Measurements from ENCODE around the gene RNF207.
A peak's percentile ranks its signal among the peaks of the same experiment; 100 is the strongest.

RNF207 gene

GRCh38 chr1:6205849-6206519 is at the start of gene RNF207:
Gene RNF207, plus strand, starts transcription at chr1:6206119. Its CDS starts 417 bp downstream, at chr1:6206536.
- FAIRE-seq (peak; percentile 78), DNase-seq (ENCODE audit: insufficient read length, low spot score) (peak; percentile 85)

- no peak for FAIRE-seq
- no peak for DNase-seq (ENCODE audit: insufficient read length, low spot score)
Measured at GRCh38 chr1:6157132-6157527, 48.8 kb upstream of the RNF207 start.

GRCh38 chr1:6157528-6158174 is 48.3 kb upstream of the RNF207 start:
- DNase-seq (ENCODE audit: insufficient read length, low spot score): peak; percentile 84
- peak; percentile 91 for FAIRE-seq

- no peak for DNase-seq (ENCODE audit: insufficient read length, low spot score)
- FAIRE-seq: no peak
Measured at GRCh38 chr1:6158181-6158580, 47.7 kb upstream of the RNF207 start.

GRCh38 chr1:6162341-6162740 is 43.6 kb upstream of the RNF207 start:
- FAIRE-seq: no peak
- no peak for DNase-seq (ENCODE audit: insufficient read length, low spot score)

GRCh38 chr1:6162773-6163172 is 43.1 kb upstream of the RNF207 start:
- DNase-seq (ENCODE audit: insufficient read length, low spot score): no peak
- FAIRE-seq: no peak

GRCh38 chr1:6163191-6163972 is 42.5 kb upstream of the RNF207 start:
- DNase-seq (ENCODE audit: insufficient read length, low spot score) (no peak), FAIRE-seq (no peak)

- DNase-seq (ENCODE audit: insufficient read length, low spot score) (no peak), FAIRE-seq (no peak)
Measured at GRCh38 chr1:6163973-6164617, 41.8 kb upstream of the RNF207 start.

- no peak for DNase-seq (ENCODE audit: insufficient read length, low spot score)
- no peak for FAIRE-seq
Measured at GRCh38 chr1:6165027-6165426, 40.9 kb upstream of the RNF207 start.

- no peak for FAIRE-seq
Measured at GRCh38 chr1:6165441-6165985, 40.4 kb upstream of the RNF207 start.

GRCh38 chr1:6166221-6166620 is 39.7 kb upstream of the RNF207 start:
- DNase-seq (ENCODE audit: insufficient read length, low spot score) (no peak), FAIRE-seq (no peak)

More at GRCh38 chr1:6165441-6165985, 40.4 kb upstream of the RNF207 start:
- no peak for DNase-seq (ENCODE audit: insufficient read length, low spot score)

GRCh38 chr1:6166655-6167390 is 39.1 kb upstream of the RNF207 start:
- FAIRE-seq: no peak
- no peak for DNase-seq (ENCODE audit: insufficient read length, low spot score)

- FAIRE-seq: no peak
- no peak for DNase-seq (ENCODE audit: insufficient read length, low spot score)
Measured at GRCh38 chr1:6167391-6168303, 38.3 kb upstream of the RNF207 start.

GRCh38 chr1:6168947-6169586 is 36.9 kb upstream of the RNF207 start:
- FAIRE-seq (no peak), DNase-seq (ENCODE audit: insufficient read length, low spot score) (no peak)

GRCh38 chr1:6170116-6170741 is 35.7 kb upstream of the RNF207 start:
- FAIRE-seq (no peak), DNase-seq (ENCODE audit: insufficient read length, low spot score) (no peak)

GRCh38 chr1:6170742-6171201 is 35.1 kb upstream of the RNF207 start:
- no peak for FAIRE-seq
- no peak for DNase-seq (ENCODE audit: insufficient read length, low spot score)

- DNase-seq (ENCODE audit: insufficient read length, low spot score) (no peak), FAIRE-seq (no peak)
Measured at GRCh38 chr1:6171548-6172124, 34.3 kb upstream of the RNF207 start.

- DNase-seq (ENCODE audit: insufficient read length, low spot score): no peak
- no peak for FAIRE-seq
Measured at GRCh38 chr1:6172549-6172948, 33.4 kb upstream of the RNF207 start.

Data from HTR-8/SVneo (cell line).